GM12878 (cell line): Measurements from ENCODE around the gene RBMY1B.
"Not testable (repeated sequence)": the region's sequence is repeated elsewhere in the genome, so short reads cannot be mapped to it uniquely, and the experiment has no call there.

Experiments used
- ATF2 ChIP-seq: IDR thresholded peaks from 2 replicates; pipeline ENCODE4 v1.6.1; 2012; ENCODE audit warnings: low read length, inconsistent platforms
- BACH1 ChIP-seq: fragments of 450-650 bp; IDR thresholded peaks from 2 replicates; pipeline ENCODE4 v1.6.1; 2017; ENCODE audit warnings: mild to moderate bottlenecking, borderline replicate concordance
- BRCA1 ChIP-seq: IDR thresholded peaks from 2 replicates; pipeline ENCODE4 v1.6.1; 2011; ENCODE audit warnings: low read depth, low read length, improper control_type of control experiment
- CTCF ChIP-seq, 3 experiments: IDR thresholded peaks in 2 of 3; conservative IDR thresholded peaks in 1 of 3; 2 replicates each; pipeline ENCODE4 v1.5.1; 2011; ENCODE audit warnings: low read depth in 3 of 3, low read length in 3 of 3, mild to moderate bottlenecking in 3 of 3, control low read depth in 2 of 3, moderate library complexity in 2 of 3, inconsistent platforms in 1 of 3, mixed read lengths in 1 of 3; ENCODE audit not compliant: control insufficient read depth in 2 of 3, insufficient read depth in 1 of 3; ENCODE audit errors: extremely low read depth in 1 of 3
- EGR1 ChIP-seq, 2 experiments: IDR thresholded peaks; 1 replicate in 1 of 2; 2 replicates in 1 of 2; pipeline ENCODE4 v1.6.1; 2011 to 2012; ENCODE audit warnings: low read depth in 2 of 2, low read length in 2 of 2, borderline replicate concordance in 1 of 2, mild to moderate bottlenecking in 1 of 2, moderate library complexity in 1 of 2
- EP300 ChIP-seq, 2 experiments: fragments of 150-350 bp in 1 of 2; IDR thresholded peaks; 2 replicates each; pipeline ENCODE4 v1.6.1; 2011 to 2012; ENCODE audit warnings: low read depth in 2 of 2, low read length in 2 of 2, borderline replicate concordance in 1 of 2, improper control_type of control experiment in 1 of 2, inconsistent platforms in 1 of 2; ENCODE audit not compliant: control insufficient read depth in 1 of 2
- EZH2 ChIP-seq: IDR thresholded peaks from 2 replicates; pipeline ENCODE4 v1.6.1; 2012; ENCODE audit warnings: low read depth, mild to moderate bottlenecking, control low read depth, inconsistent platforms, low read length, borderline replicate concordance; ENCODE audit not compliant: control insufficient read depth
- RAD21 ChIP-seq: IDR thresholded peaks from 2 replicates; pipeline ENCODE4 v1.6.1; 2011; ENCODE audit warnings: mild to moderate bottlenecking, low read depth, low read length, moderate library complexity; ENCODE audit not compliant: insufficient read depth
- RBBP5 ChIP-seq: fragments of 200-600 bp; sonication (generic); conservative IDR thresholded peaks from 2 replicates; pipeline ENCODE4 v1.6.1; 2016
- SIN3A ChIP-seq: IDR thresholded peaks from 2 replicates; pipeline ENCODE4 v1.6.1; 2012; ENCODE audit warnings: low read depth, low read length, improper control_type of control experiment
- TF ChIP-seq, protein P1 (sequence below): fragments of 450-650 bp; IDR thresholded peaks from 2 replicates; pipeline ENCODE4 v1.6.1; 2017; ENCODE audit warnings: mild to moderate bottlenecking, moderate library complexity
- TF ChIP-seq, protein P2 (sequence below): fragments of 150-350 bp; IDR thresholded peaks from 2 replicates; pipeline ENCODE4 v1.6.1; 2016; ENCODE audit warnings: low read depth, low read length

DNA sequence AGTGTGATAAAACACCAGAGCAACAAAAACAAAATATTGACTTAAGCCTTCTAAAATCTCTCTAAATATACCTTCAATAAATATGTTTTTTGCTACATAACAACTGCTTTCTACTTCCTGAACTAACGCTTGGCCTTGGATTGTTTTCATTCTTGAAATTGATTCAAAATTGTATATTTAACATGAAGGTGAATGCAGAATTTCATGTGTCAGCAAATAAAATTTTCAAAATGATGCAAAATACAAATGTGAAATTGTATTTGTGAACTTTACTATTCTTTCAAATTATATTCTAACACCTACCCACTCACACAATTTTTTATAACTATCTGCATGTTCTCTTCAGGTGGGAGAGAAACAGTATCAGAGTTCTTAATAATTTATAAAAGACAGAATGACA, 48.2 kb upstream of the RBMY1B start:
- TF ChIP-seq EP300 (IDR thresholded peaks at IDR 0.05; ENCODE audit: borderline replicate concordance in 1 of 2, control insufficient read depth in 1 of 2, low read depth in 2 of 2, low read length in 2 of 2); SIN3A; CTCF (IDR thresholded peaks at IDR 0.05 in 2 of 3, conservative IDR thresholded peaks at IDR 0.05 in 1 of 3; ENCODE audit: control insufficient read depth in 2 of 3, extremely low read depth in 1 of 3, insufficient read depth in 1 of 3, low read depth in 3 of 3, low read length in 3 of 3); BRCA1; EGR1 (IDR thresholded peaks at IDR 0.05; ENCODE audit: borderline replicate concordance in 1 of 2, low read depth in 2 of 2, low read length in 2 of 2); EZH2; ATF2; RBBP5; RAD21; BACH1: not testable (repeated sequence)
- TF ChIP-seq, protein P1, sequence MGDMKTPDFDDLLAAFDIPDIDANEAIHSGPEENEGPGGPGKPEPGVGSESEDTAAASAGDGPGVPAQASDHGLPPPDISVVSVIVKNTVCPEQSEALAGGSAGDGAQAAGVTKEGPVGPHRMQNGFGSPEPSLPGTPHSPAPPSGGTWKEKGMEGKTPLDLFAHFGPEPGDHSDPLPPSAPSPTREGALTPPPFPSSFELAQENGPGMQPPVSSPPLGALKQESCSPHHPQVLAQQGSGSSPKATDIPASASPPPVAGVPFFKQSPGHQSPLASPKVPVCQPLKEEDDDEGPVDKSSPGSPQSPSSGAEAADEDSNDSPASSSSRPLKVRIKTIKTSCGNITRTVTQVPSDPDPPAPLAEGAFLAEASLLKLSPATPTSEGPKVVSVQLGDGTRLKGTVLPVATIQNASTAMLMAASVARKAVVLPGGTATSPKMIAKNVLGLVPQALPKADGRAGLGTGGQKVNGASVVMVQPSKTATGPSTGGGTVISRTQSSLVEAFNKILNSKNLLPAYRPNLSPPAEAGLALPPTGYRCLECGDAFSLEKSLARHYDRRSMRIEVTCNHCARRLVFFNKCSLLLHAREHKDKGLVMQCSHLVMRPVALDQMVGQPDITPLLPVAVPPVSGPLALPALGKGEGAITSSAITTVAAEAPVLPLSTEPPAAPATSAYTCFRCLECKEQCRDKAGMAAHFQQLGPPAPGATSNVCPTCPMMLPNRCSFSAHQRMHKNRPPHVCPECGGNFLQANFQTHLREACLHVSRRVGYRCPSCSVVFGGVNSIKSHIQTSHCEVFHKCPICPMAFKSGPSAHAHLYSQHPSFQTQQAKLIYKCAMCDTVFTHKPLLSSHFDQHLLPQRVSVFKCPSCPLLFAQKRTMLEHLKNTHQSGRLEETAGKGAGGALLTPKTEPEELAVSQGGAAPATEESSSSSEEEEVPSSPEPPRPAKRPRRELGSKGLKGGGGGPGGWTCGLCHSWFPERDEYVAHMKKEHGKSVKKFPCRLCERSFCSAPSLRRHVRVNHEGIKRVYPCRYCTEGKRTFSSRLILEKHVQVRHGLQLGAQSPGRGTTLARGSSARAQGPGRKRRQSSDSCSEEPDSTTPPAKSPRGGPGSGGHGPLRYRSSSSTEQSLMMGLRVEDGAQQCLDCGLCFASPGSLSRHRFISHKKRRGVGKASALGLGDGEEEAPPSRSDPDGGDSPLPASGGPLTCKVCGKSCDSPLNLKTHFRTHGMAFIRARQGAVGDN = not testable (repeated sequence)
- TF ChIP-seq, protein P2, sequence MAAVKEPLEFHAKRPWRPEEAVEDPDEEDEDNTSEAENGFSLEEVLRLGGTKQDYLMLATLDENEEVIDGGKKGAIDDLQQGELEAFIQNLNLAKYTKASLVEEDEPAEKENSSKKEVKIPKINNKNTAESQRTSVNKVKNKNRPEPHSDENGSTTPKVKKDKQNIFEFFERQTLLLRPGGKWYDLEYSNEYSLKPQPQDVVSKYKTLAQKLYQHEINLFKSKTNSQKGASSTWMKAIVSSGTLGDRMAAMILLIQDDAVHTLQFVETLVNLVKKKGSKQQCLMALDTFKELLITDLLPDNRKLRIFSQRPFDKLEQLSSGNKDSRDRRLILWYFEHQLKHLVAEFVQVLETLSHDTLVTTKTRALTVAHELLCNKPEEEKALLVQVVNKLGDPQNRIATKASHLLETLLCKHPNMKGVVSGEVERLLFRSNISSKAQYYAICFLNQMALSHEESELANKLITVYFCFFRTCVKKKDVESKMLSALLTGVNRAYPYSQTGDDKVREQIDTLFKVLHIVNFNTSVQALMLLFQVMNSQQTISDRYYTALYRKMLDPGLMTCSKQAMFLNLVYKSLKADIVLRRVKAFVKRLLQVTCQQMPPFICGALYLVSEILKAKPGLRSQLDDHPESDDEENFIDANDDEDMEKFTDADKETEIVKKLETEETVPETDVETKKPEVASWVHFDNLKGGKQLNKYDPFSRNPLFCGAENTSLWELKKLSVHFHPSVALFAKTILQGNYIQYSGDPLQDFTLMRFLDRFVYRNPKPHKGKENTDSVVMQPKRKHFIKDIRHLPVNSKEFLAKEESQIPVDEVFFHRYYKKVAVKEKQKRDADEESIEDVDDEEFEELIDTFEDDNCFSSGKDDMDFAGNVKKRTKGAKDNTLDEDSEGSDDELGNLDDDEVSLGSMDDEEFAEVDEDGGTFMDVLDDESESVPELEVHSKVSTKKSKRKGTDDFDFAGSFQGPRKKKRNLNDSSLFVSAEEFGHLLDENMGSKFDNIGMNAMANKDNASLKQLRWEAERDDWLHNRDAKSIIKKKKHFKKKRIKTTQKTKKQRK = not testable (repeated sequence)
